ENCODE data around the gene WASF2. TPM values are rescaled to one million over a fixed set of nuclear protein-coding genes. Genes with fewer than 3 reads are reported as not detected.

WASF2 gene
- total and polyA plus RNA-seq, 2 of the 13 experiments (the other 11 are each of a cell fraction or from before 2014, with no cell fraction given), result 10.4 to 27.7 TPM

- no peak for TF ChIP-seq ZNF850 (CRISPR knock-in tag; conservative IDR thresholded peaks at IDR 0.05)
- peak; percentile 44; the same call in 1 of the 2 replicates for TF ChIP-seq SALL1 (CRISPR knock-in tag; IDR thresholded peaks at IDR 0.05)
- no peak for TF ChIP-seq BORCS8-MEF2B (CRISPR knock-in tag; IDR thresholded peaks at IDR 0.05)
- TF ChIP-seq TFDP2 (CRISPR knock-in tag; IDR thresholded peaks at IDR 0.05), result peak; percentile 75
- no peak for TF ChIP-seq ZNF646 (CRISPR knock-in tag; IDR thresholded peaks at IDR 0.05)
- no peak for TF ChIP-seq FOXO1 (CRISPR knock-in tag; IDR thresholded peaks at IDR 0.05)
- no peak for TF ChIP-seq NR1H2 (CRISPR knock-in tag; IDR thresholded peaks at IDR 0.05; ENCODE audit: borderline replicate concordance, low read depth)
- no peak for TF ChIP-seq ZNF879 (CRISPR knock-in tag; IDR thresholded peaks at IDR 0.05)
- no peak for TF ChIP-seq LCORL (IDR thresholded peaks at IDR 0.05)
- peak; percentile 47; the same call in 1 of the 2 replicates for TF ChIP-seq LCORL (CRISPR knock-in tag; IDR thresholded peaks at IDR 0.05)
- no peak; the same call in 1 of the 2 replicates for TF ChIP-seq DR1 (CRISPR knock-in tag; IDR thresholded peaks at IDR 0.05)
- TF ChIP-seq ZNF570 (CRISPR knock-in tag; IDR thresholded peaks at IDR 0.05; ENCODE audit: borderline replicate concordance), result no peak
- peak; percentile 58; the same call in 1 of the 2 replicates for TF ChIP-seq GFI1 (CRISPR knock-in tag; IDR thresholded peaks at IDR 0.05; ENCODE audit: borderline replicate concordance)
- TF ChIP-seq ELK4 (CRISPR knock-in tag; IDR thresholded peaks at IDR 0.05; ENCODE audit: borderline replicate concordance), result no peak
- peak; percentile 45; the same call in 1 of the 2 replicates for TF ChIP-seq SPEN (CRISPR knock-in tag; IDR thresholded peaks at IDR 0.05; ENCODE audit: low read depth)
- TF ChIP-seq CCDC6 (CRISPR knock-in tag; IDR thresholded peaks at IDR 0.05), result peak; percentile 60; the same call in 1 of the 2 replicates
- no peak for TF ChIP-seq CCAR2 (optimal IDR thresholded peaks at IDR 0.05; ENCODE audit: low read depth, low read length)
- no peak for TF ChIP-seq ZBTB46 (CRISPR knock-in tag; IDR thresholded peaks at IDR 0.05; ENCODE audit: borderline replicate concordance)
- no peak for TF ChIP-seq NONO (IDR thresholded peaks at IDR 0.05)
- no peak for TF ChIP-seq NONO (CRISPR knock-in tag; conservative IDR thresholded peaks at IDR 0.05)
Measured at GRCh38 chr1:27392096-27392777, 97.7 kb downstream of the WASF2 start, which contains the start of gene GPR3 (continued).
